ENCODE data around the gene TCEAL8.

DNA sequence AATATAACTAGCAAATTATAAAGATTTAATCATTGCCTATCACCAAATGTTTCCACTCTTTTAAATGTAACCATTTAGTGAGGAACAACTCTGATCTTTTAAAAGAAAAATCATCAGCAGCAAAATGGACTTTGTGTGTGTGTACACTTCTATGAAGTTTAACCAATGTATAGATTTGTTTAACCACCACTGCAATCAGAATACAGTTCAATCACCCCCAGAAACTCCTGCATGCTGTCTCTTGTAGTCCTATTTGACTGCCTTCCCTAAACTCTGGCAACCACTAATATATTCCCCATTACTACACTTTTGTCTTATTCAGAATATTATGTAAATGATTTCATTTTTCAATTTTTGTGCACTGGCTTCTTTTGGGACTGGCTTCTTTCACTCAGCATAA lies 1.7 kb upstream of the TCEAL8 start:
- no peak for TF ChIP-seq POLR2A (IDR thresholded peaks at IDR 0.05; ENCODE audit: low read depth)
- TF ChIP-seq POLR2AphosphoS5 (IDR thresholded peaks at IDR 0.05), result no peak
